ENCODE results near the gene KIF27.
"Not testable (repeated sequence)": the region's sequence is repeated elsewhere in the genome, so short reads cannot be mapped to it uniquely, and the experiment has no call there.

The KIF27 gene

DNA sequence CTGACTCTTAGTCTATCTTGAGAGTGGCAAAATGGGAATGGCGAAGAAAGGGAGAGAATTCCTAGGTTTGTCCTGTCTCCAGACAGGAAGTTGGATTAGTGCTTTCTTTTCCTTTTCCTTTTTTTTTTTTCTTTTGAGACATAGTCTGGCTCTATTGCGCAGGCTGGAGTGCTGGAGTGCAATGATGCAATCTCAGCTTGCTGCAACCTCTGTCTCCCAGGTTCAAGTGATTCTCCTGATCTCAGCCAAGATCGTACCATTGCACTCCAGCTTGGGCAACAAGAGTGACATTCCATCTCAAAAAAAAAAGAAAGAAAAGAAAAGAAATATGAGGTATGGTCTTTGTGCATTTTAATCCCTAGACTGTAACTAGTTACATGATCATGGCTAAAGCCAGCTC lies 12.6 kb upstream of the KIF27 start:
- DNase-seq (ENCODE audit: low spot score), result no peak

DNA sequence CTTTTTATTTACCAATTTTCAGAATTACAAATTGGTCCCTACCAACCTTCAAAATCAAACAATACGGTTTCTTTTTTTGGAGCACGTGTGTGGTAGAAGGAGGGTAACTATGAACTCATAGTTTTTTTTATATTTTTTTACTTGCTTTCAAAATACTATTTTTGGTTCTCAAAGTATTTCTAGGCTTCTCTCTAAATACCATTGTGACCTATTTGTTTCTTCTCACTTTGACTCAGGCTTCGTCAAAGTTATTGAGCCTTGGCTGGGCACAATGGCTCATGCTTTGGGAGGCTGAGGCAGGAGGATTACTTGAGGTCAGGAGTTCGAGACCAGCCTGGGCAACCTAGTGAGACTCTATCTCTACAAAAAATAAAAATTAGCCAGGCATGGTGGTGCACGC lies 11.6 kb upstream of the KIF27 start:
- no peak for DNase-seq (ENCODE audit: low spot score)

DNA sequence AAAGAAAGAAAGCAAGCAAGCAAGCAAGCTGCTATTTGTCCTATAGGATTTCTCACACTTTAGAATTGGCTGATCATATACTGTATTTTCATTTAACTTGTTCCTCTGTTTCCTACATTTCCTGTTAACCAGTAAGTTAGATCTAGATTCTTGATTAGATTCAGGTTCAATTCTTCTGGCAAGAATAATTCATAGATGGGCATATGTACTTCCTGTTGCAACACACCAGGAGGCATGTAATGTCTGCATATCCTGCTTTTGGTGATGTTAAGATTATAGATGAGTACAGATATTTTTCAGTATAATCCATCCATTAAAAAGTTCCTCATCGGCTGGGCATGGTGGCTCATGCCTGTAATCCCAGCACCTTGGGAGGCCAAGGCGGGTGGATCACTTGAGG lies 10.8 kb upstream of the KIF27 start:
- DNase-seq (ENCODE audit: low spot score), result no peak

GRCh38 chr9:83930881-83931280 lies 9.6 kb upstream of the KIF27 start:
- DNase-seq (ENCODE audit: low spot score), result no peak

- DNase-seq (ENCODE audit: low spot score), result no peak
Observed at GRCh38 chr9:83927591-83927990, 6.4 kb upstream of the KIF27 start.

- peak; percentile 37 for DNase-seq (ENCODE audit: low spot score)
Observed at GRCh38 chr9:83920469-83920926, 734 bp downstream of the KIF27 start.

DNA sequence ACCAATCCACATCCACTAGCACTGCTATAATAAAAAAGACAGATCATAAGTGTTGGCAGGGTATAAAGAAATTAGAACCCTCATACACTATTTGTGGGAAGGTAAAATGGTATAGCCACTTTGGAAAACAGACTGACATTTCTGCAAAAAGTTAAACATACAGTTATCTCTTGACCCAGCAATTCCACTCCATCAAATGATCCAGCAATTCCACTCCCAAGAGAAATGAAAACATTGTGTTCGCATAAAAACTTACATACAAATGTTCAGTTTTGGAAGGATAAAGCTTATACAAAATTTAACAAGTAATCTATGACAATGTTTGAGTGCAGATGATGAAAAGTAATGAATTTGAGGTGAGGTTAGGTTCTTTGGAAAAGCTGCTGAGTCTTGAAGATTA lies 2.1 kb downstream of the KIF27 start:
- no peak for DNase-seq (ENCODE audit: low spot score)

DNA sequence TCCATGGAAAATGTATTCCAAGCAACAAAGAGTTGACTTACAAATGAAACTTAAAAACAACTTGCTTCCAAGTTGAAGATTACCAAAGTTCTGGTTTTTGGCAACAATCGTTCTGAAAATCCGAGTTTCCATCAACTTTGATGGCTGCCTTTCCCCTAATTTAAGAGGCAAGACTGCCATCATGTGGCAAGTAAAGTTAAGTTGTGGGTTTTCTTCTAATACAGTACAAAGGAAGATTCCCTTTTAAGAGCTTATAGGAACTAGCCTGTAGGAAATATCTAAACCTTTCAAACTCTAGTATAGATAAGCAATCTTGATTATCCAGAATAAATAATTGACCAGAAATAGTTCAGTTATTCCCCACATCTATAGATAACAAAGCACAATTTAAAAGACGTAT lies 9.0 kb downstream of the KIF27 start:
- not testable (repeated sequence) for DNase-seq (ENCODE audit: low spot score)

DNA sequence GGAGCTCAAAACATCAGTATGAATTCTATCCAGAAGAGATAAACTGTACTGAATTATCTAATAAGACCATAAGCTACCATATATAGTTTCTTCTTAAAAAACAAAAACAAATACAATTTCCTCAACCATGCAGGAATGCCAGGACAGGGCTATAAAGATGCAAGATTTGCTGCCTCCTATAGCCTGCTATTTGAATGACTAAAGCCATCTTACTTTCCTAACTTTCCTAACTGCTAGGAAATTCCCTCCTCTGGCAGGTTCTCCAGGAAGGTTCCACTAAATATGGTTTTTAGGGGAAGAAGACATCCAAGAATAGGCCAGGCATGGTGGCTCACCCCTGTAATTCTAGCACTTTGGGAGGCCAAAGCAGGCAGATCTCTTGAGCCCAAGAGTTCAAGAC lies 15.1 kb downstream of the KIF27 start:
- DNase-seq (ENCODE audit: low spot score), result no peak

- DNase-seq (ENCODE audit: low spot score), result not testable (repeated sequence)
Observed at GRCh38 chr9:83900615-83901014, 20.6 kb downstream of the KIF27 start.

GRCh38 chr9:83894301-83894700 lies 26.9 kb downstream of the KIF27 start:
- not testable (repeated sequence) for DNase-seq (ENCODE audit: low spot score)

GRCh38 chr9:83886498-83886897 lies 34.7 kb downstream of the KIF27 start:
- DNase-seq (ENCODE audit: low spot score), result not testable (repeated sequence)

DNA sequence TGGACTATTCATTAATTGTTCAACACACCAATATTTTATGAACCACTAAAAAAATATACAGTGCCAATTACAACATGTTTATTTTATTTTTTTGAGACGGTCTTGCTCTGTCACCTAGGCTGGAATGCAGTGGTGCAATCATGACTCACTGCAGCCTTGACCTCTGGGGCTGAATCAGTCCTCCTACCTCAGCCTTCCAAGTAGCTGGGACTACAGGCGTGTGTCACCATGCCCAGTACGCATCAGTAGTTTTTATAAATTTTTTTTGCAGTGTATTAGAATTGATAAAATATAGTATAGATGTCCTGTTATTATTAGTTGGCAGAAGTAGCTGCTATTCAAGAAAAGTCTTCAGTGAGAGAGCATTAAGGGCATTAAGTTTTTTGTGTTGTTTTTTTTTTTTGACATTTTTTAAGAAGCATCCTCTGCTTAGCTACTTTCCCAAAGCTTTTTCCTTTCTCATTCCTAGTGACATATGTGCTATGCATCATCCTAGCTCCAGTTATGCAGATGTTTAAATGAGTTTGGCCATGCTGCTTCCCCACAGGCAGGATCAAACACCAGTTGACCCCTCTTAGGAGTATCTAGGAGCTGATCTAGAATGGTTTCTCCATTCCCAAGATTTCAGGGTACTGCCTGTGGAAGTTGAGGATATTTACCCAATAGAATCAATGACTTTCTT lies 35.5 kb downstream of the KIF27 start:
- not testable (repeated sequence) for DNase-seq (ENCODE audit: low spot score)

- not testable (repeated sequence) for DNase-seq (ENCODE audit: low spot score)
Observed at GRCh38 chr9:83881687-83882408, 39.4 kb downstream of the KIF27 start.

DNA sequence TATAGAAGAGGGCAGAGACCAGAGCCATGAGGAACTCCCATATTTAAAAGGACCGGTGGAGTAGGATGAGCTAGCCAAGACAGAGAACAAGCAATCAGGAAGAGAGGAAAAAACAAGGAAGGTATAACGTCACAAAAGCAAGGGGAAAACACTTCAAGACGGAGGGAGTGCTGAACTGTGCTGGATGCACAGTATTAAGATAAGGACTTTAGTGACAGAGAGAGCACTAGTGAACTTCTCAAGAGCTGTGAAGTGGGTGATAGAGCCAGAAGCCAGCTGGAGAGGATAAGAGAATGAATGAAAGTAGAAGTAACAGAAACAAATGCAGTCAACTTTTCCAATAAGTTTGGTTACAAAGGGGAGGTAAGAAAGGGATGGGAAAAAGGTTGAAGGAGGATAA lies 45.7 kb downstream of the KIF27 start:
- not testable (repeated sequence) for DNase-seq (ENCODE audit: low spot score)

- DNase-seq (ENCODE audit: low spot score), result not testable (repeated sequence)
Observed at GRCh38 chr9:83849895-83850294, 71.3 kb downstream of the KIF27 start.

DNA sequence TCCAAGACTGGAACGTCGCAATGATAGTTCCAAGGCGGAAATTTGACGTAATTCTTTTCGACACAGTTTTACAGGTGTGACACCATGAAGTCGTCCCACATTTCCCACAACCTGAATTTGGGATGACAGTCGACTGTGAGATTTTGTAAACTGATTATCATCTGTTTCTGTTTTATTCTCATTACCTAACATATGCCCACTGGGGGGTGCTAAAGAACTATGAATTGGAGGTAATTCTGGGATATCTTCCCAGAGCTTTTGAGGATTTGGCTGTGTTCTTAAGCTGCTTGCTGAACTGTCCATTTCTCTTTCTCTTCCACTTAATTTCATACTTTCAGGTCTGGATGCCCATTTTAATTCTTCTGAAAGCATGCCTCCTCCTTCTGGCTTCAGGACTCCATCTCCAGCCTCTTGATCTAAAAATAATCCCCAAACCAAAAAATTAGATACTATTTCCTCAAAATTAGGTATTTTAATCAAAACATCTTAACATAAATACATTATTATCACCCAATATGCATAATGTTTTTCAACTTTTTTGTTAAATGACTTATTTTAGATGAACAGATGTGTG lies 84.1 kb downstream of the KIF27 start:
- DNase-seq (ENCODE audit: low spot score), result not testable (repeated sequence)

DNA sequence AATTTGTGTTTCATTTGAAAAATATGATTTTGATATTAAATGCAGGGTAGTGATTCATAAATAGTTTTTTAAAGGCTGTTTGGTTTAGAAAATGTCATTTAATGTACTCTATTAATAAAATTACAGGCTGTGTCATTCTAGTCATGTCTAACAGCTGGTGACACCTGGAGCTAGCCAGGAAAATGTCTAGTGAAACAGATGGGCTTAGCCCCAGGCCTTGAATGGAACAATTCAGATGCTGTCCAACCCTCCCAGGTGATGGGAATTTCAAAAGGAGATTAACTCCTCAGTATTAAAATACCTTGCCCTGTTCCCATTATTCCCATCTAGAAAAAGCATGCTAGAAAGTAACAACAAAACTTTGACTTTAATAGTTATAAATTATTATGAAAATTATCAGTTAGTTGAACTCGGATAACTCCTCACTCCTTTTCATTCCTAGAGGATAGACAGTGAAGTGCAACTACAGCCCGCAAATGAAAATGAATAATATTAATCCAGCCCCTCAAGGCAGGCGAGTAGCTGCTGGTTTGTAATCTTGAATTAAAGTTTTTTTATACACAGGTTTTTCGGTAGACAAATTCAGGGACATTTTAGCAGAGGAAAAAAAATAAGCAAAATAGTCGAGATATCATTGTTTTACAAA lies 90.7 kb downstream of the KIF27 start:
- not testable (repeated sequence) for DNase-seq (ENCODE audit: low spot score)

- not testable (repeated sequence) for DNase-seq (ENCODE audit: low spot score)
Observed at GRCh38 chr9:83824986-83825623, 96.1 kb downstream of the KIF27 start.

GRCh38 chr9:83817356-83818278 lies 103.6 kb downstream of the KIF27 start, which contains the start of gene GKAP1:
Gene GKAP1, minus strand, starts transcription at chr9:83817769. Its CDS starts 11,252 bp downstream, at chr9:83806517.
- peak; percentile 83 for DNase-seq (ENCODE audit: low spot score)

- DNase-seq (ENCODE audit: low spot score), result not testable (repeated sequence)
Observed at GRCh38 chr9:83817011-83817355, 104.2 kb downstream of the KIF27 start.

All from Ammon's horn (tissue), 1 donor.